Measurements from ENCODE around the gene MOB1B. TPM values are rescaled to one million over a fixed set of nuclear protein-coding genes. Genes with fewer than 3 reads are reported as not detected.

The MOB1B gene
- total RNA-seq, 1 donor from 2014 or later, result 24.6 TPM

GRCh38 chr4:70901607-70901983, 574 bp upstream of the MOB1B start:
- no peak for TF ChIP-seq CTCF (IDR thresholded peaks at IDR 0.05; ENCODE audit: partially characterized antibody, unreplicated experiment)
- peaks cover 2% of the 10 kb centered on the region for H3K9me3 Mint-ChIP-seq (ENCODE audit: unreplicated experiment)
- peaks cover 6% of the 10 kb centered on the region for H3K4me1 Mint-ChIP-seq (ENCODE audit: low read depth, unreplicated experiment)
- H3K36me3 Mint-ChIP-seq (ENCODE audit: unreplicated experiment), result peaks cover 5% of the 10 kb centered on the region
- peaks cover 4% of the 10 kb centered on the region for H3K27me3 Mint-ChIP-seq (ENCODE audit: unreplicated experiment)
- H3K4me3 Mint-ChIP-seq (ENCODE audit: unreplicated experiment), result peak overlapping the region; percentile 97
- peak overlapping the region; percentile 95 for H3K27ac Mint-ChIP-seq (ENCODE audit: unreplicated experiment)
- DNase-seq, result no peak

GRCh38 chr4:70902577-70903290, 565 bp downstream of the MOB1B start:
- peak overlapping the region; percentile 92 for H3K27ac Mint-ChIP-seq (ENCODE audit: unreplicated experiment)
- H3K36me3 Mint-ChIP-seq (ENCODE audit: unreplicated experiment), result peaks cover 5% of the 10 kb centered on the region
- H3K9me3 Mint-ChIP-seq (ENCODE audit: unreplicated experiment), result peaks cover 2% of the 10 kb centered on the region
- H3K27me3 Mint-ChIP-seq (ENCODE audit: unreplicated experiment), result peaks cover 4% of the 10 kb centered on the region
- TF ChIP-seq CTCF (IDR thresholded peaks at IDR 0.05; ENCODE audit: partially characterized antibody, unreplicated experiment), result no peak
- DNase-seq, result no peak
- peaks cover 6% of the 10 kb centered on the region for H3K4me1 Mint-ChIP-seq (ENCODE audit: low read depth, unreplicated experiment)
- peak overlapping the region; percentile 97 for H3K4me3 Mint-ChIP-seq (ENCODE audit: unreplicated experiment)

GRCh38 chr4:70903291-70903603, 1.1 kb downstream of the MOB1B start:
- Mint-ChIP-seq H3K9me3 (ENCODE audit: unreplicated experiment) (peaks cover 2% of the 10 kb centered on the region), H3K36me3 (ENCODE audit: unreplicated experiment) (peaks cover 5% of the 10 kb centered on the region), H3K27ac (ENCODE audit: unreplicated experiment) (peak overlapping the region; percentile 92), H3K4me1 (ENCODE audit: low read depth, unreplicated experiment) (peaks cover 6% of the 10 kb centered on the region), H3K27me3 (ENCODE audit: unreplicated experiment) (peaks cover 4% of the 10 kb centered on the region), H3K4me3 (ENCODE audit: unreplicated experiment) (peak overlapping the region; percentile 97)
- TF ChIP-seq CTCF (IDR thresholded peaks at IDR 0.05; ENCODE audit: partially characterized antibody, unreplicated experiment), result no peak
- DNase-seq, result no peak

- no peak for TF ChIP-seq CTCF (IDR thresholded peaks at IDR 0.05; ENCODE audit: partially characterized antibody, unreplicated experiment)
- Mint-ChIP-seq H3K27me3 (ENCODE audit: unreplicated experiment) (no peaks in the 10 kb centered on the region), H3K9me3 (ENCODE audit: unreplicated experiment) (peaks cover 2% of the 10 kb centered on the region), H3K36me3 (ENCODE audit: unreplicated experiment) (peaks cover 5% of the 10 kb centered on the region), H3K4me1 (ENCODE audit: low read depth, unreplicated experiment) (peaks cover 1% of the 10 kb centered on the region), H3K4me3 (ENCODE audit: unreplicated experiment) (no peak overlapping the region), H3K27ac (ENCODE audit: unreplicated experiment) (peak overlapping the region; percentile 35)
- no peak for DNase-seq
Observed at GRCh38 chr4:70908993-70909556, 6.9 kb downstream of the MOB1B start.

- no peak overlapping the region for H3K27ac Mint-ChIP-seq (ENCODE audit: unreplicated experiment)
- H3K27me3 Mint-ChIP-seq (ENCODE audit: unreplicated experiment), result no peaks in the 10 kb centered on the region
- no peak for TF ChIP-seq CTCF (IDR thresholded peaks at IDR 0.05; ENCODE audit: partially characterized antibody, unreplicated experiment)
- H3K4me1 Mint-ChIP-seq (ENCODE audit: low read depth, unreplicated experiment), result peaks cover 3% of the 10 kb centered on the region
- DNase-seq, result no peak
- no peaks in the 10 kb centered on the region for H3K9me3 Mint-ChIP-seq (ENCODE audit: unreplicated experiment)
- no peaks in the 10 kb centered on the region for H3K36me3 Mint-ChIP-seq (ENCODE audit: unreplicated experiment)
- no peak overlapping the region for H3K4me3 Mint-ChIP-seq (ENCODE audit: unreplicated experiment)
Observed at GRCh38 chr4:70914000-70914399, 11.8 kb downstream of the MOB1B start.

Data from glutamatergic neuron (in vitro differentiated cells).